ENCODE data around the gene P3H2. TPM values are rescaled to one million over a fixed set of nuclear protein-coding genes. Genes with fewer than 3 reads are reported as not detected.
A peak's percentile ranks its signal among the peaks of the same experiment; 100 is the strongest.

P3H2 gene
- total RNA-seq, 2 donors from 2014 or later = 14.6 to 22.2 TPM

DNA sequence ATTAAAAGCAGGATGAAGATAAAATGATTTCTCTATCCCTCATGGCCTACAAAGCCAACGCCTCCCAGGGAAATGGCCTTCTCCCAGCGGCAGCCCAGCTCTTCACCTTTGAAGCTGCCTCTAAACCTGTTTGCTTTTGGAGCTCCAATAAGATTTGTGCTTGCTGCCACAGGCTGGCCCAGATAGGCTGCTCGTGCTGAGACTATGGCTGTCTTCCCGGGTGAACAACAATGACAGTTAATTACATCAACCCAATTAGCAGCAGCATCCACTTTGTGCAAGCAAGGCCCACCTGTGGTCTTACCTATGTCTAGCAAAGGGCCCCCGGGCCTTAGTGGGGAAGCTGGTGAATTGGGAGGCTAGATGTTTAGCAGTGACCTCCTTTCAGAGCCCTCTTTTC lies 179.6 kb downstream of the P3H2 start:
- no peak overlapping the region for H3K9ac ChIP-seq (ENCODE audit: low read depth in 2 of 2, low read length in 2 of 2)
- peak; percentile 30 for DNase-seq
- no peaks in the 10 kb centered on the region for H3K36me3 ChIP-seq
- intact Hi-C loops (cut with DNase I) = loop anchor here (10.0 kb wide), 2 partner anchors 286 to 426 kb away; no protein-coding TSS in a partner anchor
- H3K27ac ChIP-seq = peak overlapping the region; percentile 19
- H3K4me1 ChIP-seq = no peaks in the 10 kb centered on the region
- no peaks in the 10 kb centered on the region for H3K27me3 ChIP-seq
- H3K4me3 ChIP-seq = no peak overlapping the region
- TF ChIP-seq, protein P1, sequence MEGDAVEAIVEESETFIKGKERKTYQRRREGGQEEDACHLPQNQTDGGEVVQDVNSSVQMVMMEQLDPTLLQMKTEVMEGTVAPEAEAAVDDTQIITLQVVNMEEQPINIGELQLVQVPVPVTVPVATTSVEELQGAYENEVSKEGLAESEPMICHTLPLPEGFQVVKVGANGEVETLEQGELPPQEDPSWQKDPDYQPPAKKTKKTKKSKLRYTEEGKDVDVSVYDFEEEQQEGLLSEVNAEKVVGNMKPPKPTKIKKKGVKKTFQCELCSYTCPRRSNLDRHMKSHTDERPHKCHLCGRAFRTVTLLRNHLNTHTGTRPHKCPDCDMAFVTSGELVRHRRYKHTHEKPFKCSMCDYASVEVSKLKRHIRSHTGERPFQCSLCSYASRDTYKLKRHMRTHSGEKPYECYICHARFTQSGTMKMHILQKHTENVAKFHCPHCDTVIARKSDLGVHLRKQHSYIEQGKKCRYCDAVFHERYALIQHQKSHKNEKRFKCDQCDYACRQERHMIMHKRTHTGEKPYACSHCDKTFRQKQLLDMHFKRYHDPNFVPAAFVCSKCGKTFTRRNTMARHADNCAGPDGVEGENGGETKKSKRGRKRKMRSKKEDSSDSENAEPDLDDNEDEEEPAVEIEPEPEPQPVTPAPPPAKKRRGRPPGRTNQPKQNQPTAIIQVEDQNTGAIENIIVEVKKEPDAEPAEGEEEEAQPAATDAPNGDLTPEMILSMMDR (IDR thresholded peaks at IDR 0.05) = no peak
- H3K9me3 ChIP-seq = no peaks in the 10 kb centered on the region

DNA sequence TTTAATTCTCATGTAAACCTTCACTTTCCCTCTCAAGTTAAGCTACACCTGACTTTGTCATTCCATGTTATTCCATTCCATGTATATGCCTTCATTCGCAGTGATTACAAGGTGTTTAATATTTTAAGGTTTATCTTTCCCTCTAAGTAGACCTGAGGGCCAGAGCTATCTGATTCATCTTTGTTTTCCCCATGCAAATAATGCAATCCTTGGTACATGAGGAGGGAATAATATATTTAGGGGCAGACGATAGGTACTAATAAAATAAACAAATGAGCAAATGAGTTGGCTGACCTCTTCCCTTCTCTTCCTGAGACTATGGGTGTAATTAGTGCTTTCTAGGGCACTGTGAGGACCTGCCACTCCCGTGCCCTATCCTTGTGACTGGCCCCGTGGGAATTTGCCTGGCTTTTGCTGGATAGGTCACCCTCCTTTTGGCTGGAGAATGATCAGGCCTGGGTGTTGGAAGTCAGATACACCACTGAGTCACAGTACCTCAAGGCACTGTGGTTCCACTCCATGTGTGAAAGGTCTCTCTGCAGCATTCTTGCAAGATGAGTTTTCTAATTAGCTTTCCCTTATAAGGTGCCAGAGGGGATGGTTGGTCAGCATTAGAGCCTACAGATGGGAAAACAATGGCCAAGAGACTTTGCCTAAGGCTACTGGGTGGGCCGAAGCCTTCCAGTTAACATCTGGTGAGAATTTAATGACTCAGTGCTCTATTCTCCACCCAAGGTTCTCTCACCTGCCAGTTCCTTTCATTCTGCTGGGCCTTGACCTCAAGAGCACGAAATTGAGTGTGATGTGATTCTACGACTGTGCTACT lies 183.2 kb downstream of the P3H2 start:
- TF ChIP-seq, protein P1 (IDR thresholded peaks at IDR 0.05) = no peak

DNA sequence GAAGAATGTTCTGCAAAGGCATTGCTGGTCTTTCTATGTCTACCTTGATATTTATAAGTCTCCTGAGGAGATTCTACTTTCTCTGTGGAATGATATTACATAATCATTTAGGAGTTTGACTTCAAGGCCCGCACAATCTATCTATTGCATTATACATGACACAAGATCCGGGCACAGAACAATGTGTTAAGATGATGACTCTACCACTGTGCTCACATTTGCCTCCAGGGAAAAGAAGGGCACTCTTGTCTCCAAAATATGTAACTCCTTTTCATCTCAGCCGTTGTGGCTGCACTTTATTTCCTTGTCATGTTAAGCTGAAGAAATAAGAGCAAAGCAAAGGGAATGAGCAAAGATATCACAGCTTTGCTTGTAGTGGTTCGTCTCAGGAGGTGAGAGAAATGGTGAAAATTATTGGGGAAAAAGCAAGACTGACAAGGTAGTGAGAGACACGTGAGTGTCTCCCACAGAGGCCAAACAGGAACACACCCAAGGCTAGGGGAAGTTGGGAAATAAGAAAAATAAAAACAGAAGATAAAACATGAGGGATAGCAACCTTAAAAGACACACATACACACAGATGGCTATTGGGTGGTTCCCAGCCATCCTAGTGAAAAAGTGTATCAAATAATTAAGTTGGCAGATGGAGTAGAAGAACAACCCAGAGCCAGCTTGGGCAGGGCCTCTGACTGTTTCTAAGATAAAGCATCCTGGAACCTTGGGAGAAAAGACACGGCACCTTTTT lies 184.3 kb downstream of the P3H2 start:
- TF ChIP-seq, protein P1 (IDR thresholded peaks at IDR 0.05) = no peak
- no peak overlapping the region for H3K27ac ChIP-seq
- no peaks in the 10 kb centered on the region for H3K36me3 ChIP-seq
- H3K4me1 ChIP-seq = no peaks in the 10 kb centered on the region
- no peaks in the 10 kb centered on the region for H3K9me3 ChIP-seq
- DNase-seq = no peak
- intact Hi-C loops (cut with DNase I) = no loop called here
- H3K9ac ChIP-seq (ENCODE audit: low read depth in 2 of 2, low read length in 2 of 2) = no peak overlapping the region
- no peaks in the 10 kb centered on the region for H3K27me3 ChIP-seq
- no peak overlapping the region for H3K4me3 ChIP-seq

More for the DNA sequence above, 183.2 kb downstream of the P3H2 start:
- DNase-seq = no peak
- intact Hi-C loops (cut with DNase I) = no loop called here
- H3K4me3 ChIP-seq = no peak overlapping the region
- H3K27ac ChIP-seq = no peak overlapping the region
- no peaks in the 10 kb centered on the region for H3K4me1 ChIP-seq
- no peaks in the 10 kb centered on the region for H3K36me3 ChIP-seq
- H3K27me3 ChIP-seq = no peaks in the 10 kb centered on the region
- no peaks in the 10 kb centered on the region for H3K9me3 ChIP-seq
- no peak overlapping the region for H3K9ac ChIP-seq (ENCODE audit: low read depth in 2 of 2, low read length in 2 of 2)

DNA sequence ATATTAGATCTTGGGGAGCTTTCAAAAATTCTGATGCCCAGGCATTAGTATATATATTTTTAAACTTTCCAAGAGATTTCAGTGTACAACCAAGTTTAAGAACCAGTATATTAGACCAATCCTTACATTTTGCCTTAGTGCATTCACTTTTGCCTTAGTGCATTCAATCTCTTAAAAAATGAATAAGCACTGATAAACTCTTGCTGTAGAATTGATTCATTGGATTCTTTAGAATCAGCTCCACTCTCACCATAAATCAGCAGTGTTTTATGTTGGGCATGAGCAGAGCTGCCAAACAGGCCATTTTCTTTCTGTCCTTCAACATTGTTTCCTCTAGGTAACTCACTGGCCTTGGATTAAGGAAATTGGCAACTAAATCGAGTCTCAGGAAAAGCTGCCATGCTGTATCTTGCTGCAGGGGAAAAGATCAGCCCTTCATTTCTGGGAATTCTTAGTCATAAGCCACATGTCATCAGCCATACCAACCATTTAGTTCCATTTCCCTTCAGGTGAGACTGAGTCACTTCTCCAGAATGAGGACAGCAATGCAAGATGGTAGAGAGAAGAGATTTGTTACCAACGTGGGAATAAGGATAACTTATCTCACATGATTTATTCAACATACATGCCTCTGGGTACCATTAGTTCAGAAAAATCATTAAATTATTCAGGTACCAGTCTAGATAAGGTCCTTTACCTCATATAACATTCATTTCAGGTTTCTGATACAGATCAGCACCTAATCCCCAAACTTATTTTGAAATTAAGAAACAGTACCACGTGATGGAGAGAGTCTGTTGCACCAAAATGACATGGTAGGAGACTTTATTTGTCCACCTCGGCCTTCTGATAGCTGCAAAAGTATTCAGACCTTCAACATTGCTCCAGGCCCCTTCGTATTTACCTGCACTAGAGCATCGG lies 192.5 kb downstream of the P3H2 start:
- TF ChIP-seq, protein P1 (IDR thresholded peaks at IDR 0.05) = no peak
- no peak for DNase-seq
- Histone ChIP-seq H3K9me3 (no peaks in the 10 kb centered on the region), H3K4me1 (no peaks in the 10 kb centered on the region), H3K27me3 (no peaks in the 10 kb centered on the region), H3K9ac (ENCODE audit: low read depth in 2 of 2, low read length in 2 of 2) (no peak overlapping the region), H3K36me3 (no peaks in the 10 kb centered on the region), H3K27ac (no peak overlapping the region), H3K4me3 (no peak overlapping the region)
- intact Hi-C loops (cut with DNase I) = no loop called here

DNA sequence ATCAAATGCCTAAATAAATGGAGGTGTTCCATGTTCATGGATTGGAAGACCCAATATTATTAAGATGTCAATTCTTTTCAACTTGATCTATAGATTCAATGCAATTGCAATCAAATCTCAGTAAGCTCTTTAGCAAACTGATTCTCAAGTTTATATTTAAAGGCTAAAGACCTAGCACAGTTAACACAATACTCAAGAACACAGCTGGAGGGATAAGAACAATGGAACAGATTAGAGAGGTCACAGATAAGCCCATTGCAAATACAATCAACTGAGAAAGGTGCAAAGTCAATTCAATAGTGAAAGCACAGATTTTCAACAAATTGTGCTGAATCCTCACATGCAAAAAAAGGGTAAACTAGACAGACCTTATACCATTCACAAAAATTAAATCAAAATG lies 198.9 kb downstream of the P3H2 start:
- Histone ChIP-seq H3K4me3 (no peak overlapping the region), H3K9ac (ENCODE audit: low read depth in 2 of 2, low read length in 2 of 2) (no peak overlapping the region), H3K9me3 (no peaks in the 10 kb centered on the region), H3K36me3 (no peaks in the 10 kb centered on the region), H3K4me1 (no peaks in the 10 kb centered on the region), H3K27me3 (no peaks in the 10 kb centered on the region), H3K27ac (no peak overlapping the region)
- intact Hi-C loops (cut with DNase I) = no loop called here
- no peak for DNase-seq
- TF ChIP-seq, protein P1 (IDR thresholded peaks at IDR 0.05) = no peak

Measured in colonic mucosa (tissue), 4 donors.